ENCODE data around the gene IL18BP. TPM values are rescaled to one million over a fixed set of nuclear protein-coding genes. Genes with fewer than 3 reads are reported as not detected.

IL18BP gene
- 0.90 and 1.8 TPM in 2 replicates for total RNA-seq (2014; rRNA removed)
- polyA plus RNA-seq (2012), result 1.2 TPM

DNA sequence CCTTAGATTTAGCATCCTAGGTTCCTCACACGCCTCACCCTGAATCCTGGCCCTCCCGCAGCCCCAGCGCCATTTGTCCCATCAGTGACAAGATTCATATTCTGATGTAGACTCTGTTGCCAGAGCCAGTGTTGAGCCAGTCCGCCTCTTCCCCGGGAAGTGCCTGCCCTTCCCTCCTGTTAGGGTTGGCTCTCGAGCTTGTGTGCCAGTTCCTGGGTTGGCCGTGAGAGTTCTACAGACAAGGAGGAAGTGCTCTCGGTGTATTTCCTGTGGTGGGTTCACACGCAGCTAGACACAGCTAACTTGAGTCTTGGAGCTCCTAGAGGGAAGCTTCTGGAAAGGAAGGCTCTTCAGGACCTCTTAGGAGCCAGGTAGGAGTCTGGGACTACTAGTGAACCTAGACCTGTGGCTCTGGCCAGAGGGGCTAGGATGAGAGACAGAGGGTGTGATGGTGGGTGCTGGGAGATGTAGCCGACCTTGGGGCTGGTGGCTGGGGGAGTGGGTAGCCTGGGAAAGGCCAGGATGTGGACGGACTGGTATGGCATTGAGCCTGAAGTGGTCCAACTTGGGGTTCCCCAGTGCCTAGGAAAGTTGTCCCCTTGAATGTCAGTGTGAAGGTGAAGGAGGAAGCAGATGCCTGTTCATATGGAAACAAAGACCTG lies at the start of gene IL18BP:
TSS of gene IL18BP (plus strand) at position 261 of the 662 bp plus-strand sequence. CDS start 1,076 bp downstream, outside the sequence.
- DNase-seq (ENCODE audit: low read depth), result no peak

DNA sequence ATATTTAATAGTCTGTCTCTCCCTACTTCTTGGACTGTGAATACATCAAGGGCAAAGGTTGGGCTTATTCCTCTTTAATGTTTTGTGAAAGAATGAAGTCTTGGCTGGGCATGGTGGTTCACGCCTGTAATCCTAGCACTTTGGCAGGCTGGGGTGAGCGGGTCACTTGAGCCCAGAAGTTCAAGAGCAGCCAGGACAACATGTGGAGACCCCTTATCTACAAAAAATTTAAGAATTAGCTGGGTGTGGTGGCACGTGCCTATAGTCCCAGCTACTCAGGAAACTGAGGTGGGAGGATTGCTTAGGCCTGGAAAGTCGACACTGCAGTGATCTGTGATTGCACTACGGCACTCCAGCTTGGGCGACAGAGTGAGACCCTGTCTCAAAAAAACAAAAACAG lies 49.7 kb upstream of the IL18BP start:
- no peak for DNase-seq (ENCODE audit: low read depth)

DNA sequence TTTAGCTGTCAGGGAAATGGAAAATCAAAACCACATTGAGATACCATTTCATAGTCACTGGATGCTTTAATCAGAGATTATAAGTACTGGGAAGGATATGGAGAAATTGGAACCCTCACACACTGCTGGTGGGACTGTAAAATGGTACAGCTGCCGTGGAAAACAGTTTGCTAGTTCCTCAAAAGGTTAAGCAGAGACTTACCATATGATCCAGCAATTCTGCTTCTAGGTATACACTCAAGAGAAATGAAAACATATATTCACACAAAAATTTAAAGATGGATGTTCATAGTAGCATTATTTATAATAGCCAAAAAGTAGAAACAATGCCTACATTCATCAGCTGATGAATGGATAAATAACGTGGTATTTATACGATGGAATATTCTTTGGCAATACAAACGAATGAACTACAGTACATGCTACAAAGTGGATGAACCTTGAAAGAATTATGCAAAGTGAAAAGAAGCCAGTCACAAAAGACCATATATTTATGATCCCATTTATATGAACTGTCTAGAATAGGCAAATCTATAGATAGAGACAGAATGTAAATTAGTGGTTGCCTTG lies 46.9 kb upstream of the IL18BP start:
- DNase-seq (ENCODE audit: low read depth), result no peak

DNA sequence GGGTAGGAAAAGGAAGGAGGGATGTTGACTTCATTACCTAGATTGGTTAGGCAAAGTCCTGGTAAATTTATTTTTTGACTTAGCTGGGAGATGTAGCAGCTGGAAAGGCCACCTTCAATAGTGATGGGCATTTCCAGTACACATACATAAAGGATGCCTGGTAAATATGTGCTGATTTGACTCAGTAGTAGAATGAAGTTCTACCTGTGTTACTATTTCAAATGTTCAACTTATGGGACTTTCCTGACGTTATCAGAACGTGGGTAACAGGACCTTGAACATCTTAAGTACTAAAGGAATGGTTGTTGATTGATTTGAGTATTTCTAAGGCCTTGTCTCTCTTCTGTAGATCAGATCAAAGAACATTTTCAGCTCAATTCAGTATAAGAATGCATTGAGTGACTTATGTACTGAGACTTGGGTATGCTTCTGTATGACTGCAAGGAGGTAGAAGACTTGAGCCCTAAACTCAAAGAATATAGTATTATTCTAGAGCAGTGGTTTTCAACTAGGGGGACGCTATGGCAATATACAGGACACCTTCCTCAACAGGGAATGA lies 42.7 kb upstream of the IL18BP start:
- no peak for DNase-seq (ENCODE audit: low read depth)

DNA sequence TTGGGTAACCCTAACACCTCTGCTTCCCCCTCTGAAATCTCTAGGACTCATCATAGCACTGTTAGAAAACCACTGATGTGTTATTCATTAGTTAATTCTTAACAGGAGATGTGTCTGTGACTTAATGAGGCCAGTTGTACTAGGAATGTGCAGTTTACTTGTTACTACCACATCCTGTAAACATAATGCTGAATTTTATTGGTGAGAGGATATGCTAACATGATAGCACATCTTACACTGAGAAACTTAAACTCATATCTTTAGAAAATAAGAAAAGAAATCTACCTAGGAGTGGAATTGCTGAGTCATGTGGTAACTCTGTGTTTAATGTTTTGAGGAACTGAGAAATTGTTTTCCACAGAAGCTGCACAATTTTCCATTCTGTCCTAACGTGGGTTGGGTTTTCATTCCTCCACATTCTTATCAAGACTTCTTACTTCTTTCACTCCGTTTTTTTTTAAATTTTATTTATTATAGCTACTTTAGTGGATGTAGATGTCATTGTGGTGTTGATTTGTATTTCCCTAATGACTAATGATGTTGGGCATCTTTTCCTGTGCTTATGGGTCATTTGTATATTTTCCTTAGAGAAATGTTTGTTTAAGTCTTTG lies 36.2 kb upstream of the IL18BP start:
- peak; percentile 45 for DNase-seq (ENCODE audit: low read depth)

DNA sequence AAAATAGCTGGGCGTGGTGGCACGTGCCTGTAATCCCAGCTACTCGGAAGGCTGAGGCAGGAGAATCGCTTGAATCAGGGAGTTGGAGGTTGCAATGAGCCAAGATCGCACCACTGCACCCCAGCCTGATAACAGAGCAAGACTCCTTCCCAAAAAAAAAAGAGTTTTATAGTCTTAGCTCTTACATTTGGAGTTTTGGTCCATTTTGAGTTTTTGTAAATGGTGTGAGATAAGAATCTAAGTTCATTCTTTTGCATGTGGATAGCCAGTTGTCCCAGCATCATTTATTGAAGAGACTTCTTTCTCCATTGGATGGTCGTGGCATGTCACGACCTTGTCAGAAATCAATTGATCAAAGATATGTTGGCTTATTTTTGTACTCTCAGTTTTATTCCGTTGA lies 35.2 kb upstream of the IL18BP start:
- no peak for DNase-seq (ENCODE audit: low read depth)

DNA sequence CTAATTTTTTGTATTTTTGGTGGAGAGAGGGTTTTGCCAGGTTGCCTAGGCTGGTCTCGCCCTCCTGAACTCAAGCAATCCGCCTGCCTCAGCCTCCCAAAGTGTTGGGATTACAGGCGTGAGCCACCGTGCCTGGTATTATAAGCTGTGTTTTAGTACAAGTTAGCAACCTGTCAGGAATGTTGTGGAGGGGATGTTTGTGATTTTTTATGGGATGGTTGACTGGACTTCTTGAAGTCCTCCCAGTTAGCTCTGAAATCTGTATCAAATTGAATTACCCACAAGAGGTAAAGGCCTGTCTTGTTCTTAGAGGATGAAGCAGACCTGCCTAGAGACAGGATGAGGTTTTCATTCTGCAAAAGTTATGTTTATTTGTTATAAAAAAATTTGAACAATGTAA lies 34.1 kb upstream of the IL18BP start:
- DNase-seq (ENCODE audit: low read depth), result no peak

DNA sequence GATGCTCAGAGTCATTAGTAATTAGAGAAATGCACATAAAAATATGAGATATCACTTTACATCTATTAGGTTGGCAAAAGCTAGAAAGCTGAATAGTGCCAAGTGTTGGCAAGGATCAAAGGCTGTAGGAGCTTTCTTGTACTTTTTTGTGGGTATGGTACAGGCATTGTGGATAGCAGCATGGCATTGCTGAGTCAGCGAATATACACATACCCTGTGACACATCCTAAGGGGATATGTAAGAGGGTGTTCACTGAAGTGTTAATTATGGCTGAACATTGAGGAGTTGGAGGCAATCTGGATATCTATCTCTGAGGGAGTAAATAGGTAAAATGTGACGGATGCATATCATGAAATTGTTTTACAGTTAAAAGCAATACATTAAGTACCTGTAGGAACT lies 27.0 kb upstream of the IL18BP start:
- no peak for DNase-seq (ENCODE audit: low read depth)

DNA sequence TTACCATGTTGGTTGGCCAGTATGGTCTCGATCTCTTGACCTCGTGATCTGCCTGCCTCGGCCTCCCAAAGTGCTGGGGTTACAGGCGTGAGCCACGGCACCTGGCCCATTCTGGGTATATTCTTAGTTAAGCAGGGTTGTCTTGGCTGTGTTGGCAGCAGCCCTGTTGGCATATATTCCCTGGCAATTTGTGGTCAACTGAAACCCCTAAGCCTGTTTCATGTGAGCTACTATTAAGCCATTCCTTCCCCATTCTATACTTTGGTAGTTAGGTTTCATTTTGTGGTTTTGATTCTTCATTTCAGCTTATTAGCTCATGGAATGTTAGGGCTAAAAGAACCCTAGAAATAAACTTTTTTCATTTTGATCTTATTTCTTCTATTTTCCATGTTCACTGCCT lies 22.2 kb upstream of the IL18BP start:
- DNase-seq (ENCODE audit: low read depth), result no peak

DNA sequence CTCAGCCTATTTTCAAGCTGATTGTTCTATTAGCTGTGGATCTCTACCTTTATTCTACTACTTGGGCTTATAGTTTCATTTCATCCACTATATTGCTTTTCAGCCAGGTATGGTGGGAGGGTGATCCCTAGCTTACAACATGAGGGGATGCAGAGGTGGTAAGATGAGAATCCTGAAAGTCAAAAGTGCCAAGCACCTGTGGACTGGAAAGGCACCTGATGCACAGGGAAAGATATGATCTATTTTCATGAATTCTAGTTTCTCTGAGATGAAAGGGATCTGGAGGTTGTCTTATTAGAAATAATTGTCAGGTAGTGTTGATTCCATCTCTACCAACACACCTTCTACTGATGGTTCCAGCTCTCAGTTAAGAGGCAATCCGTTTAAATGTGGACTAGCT lies 21.6 kb upstream of the IL18BP start:
- no peak for DNase-seq (ENCODE audit: low read depth)

DNA sequence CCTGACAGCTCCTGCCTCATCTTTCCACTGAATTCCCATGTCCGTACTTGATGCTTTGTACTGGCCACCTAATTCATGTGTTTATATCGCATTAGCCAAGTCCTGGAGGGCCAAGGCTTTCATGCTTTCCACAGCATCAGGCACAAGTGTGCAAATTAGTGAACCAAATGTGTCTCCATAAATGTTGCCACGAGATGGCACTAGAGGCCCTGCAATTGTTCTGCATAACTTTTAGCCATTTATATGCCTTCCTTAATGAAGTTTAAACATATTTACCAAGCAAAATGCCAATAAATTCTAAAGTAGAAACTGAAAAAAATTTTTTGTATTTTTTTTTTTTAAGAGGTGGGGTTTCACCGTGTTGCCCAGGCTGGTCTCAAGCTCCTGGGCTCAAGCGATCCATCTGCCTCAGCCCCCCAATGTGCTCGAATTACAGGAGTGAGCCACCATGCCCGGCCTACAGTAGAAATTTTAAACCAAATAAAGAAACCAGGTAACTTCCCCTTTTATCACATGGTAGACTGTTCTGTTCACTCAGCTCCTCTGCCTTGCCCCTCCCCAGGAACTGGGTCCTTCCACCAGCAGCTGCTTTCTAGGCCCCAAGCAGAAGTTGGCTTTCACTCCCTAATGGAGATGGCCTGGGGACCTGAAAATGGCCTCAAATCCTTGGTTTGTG lies 20.8 kb upstream of the IL18BP start:
- DNase-seq (ENCODE audit: low read depth), result peak; percentile 53

DNA sequence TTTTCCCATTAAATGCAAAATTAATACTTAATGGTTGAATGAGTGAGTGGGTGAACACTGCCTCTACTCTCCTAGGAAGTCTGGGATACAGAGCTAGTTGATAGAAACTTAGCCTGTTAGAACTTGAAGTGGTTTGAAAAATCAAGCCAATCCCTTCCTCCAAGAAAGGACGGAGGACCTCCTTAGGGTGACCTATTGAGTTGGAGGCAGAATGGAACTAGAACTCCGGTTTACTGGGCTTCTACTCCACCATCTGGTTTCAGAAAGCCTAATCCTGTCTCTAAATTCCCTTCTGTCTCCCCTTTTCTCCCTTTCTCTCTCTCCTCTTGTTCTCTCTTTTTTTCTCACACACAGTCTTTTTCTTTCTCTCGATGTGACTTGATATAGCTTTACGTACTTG lies 19.6 kb upstream of the IL18BP start:
- DNase-seq (ENCODE audit: low read depth), result no peak

DNA sequence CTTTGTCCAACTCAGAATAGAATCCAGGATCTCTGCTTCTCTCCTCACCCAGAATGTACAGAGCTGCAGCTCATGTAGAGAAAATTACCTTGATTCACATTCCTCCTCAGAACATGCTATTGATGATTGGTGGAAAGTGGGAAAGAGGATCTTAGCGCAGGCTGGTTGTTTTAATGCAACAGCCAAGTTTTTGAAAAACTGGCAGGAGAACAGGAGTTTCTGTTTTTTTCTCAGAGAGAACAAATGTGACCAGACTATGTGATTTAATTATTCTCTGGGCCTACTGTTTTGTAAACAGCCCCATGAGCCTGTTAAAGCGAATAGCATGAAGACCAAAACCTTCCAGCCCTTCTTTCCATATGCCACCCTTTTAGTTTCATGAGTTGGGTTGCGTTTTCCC lies 19.1 kb upstream of the IL18BP start:
- no peak for DNase-seq (ENCODE audit: low read depth)

DNA sequence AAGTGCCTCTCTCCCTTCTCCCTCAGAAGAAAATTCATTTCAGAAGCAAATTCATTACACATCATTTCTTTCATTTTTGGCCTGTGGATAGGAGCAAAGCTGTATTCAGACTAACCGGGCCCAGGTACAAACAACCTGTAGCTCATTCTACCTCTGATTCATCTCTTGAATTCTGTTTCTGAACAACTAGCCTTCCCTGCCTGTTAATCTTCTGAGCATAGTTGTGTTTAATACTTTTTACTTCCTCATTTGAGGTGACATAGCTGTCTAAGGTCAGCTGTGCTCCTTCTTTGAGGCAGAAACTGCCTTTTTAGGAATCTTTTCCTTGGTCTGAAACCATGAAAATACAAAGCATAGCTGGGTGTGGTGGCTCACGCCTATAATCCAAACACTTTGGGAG lies 12.6 kb upstream of the IL18BP start:
- DNase-seq (ENCODE audit: low read depth), result no peak

DNA sequence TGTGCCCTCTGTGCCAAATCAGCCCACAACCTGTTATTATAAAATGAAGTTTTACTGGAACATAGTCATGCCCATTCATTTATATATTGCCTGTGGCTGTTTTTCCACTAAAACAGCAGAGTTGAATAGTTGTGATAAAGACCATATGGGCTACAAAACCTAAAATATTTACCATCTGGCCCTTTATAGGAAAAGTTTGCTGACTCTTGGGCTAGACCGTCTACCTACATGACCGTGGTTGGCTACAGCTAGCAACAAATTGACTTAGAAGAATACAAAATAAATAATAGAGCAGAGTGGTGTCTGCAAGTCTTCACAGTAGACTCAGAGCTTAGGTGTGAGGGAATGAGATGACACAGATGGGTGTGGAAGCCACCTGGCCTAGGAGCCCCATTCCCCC lies 11.2 kb upstream of the IL18BP start:
- no peak for DNase-seq (ENCODE audit: low read depth)

DNA sequence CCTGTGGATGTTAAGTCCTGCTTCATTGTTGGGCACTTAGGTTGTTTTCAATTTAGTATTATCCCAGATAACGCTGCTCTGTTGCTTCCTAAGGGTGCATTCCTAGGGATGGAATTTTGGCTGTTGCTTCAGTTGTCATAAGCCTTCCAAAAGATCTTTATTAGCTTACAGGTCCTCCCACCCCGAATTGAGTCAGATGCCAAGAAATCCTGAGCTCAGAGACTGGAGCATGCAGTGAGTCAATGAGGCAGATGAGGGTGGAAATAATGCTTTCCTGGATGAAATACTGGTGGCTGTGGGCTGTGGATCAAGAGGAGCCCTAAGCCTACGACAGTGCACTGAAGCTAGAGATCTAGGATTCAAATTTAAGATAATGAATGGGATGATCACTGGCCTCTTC lies 10.7 kb upstream of the IL18BP start:
- DNase-seq (ENCODE audit: low read depth), result peak; percentile 40

DNA sequence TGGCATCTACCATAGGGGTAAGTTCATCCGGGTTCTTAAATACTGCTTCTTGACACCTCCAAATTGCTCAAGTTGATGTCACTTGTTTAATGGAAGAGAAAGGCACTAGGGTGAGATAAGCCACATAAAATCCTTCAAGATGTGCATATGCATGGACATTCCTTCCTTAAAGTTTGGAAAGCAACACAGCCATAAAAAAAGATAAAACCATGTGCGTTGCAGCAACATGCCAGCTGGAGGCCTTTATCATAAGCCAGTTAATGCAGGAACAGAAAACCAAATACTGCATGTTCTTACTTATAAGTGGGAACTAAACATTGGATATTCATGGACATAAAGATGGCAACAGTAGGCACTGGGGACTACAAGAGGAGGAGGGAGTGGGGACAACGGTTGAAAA lies 8.0 kb upstream of the IL18BP start:
- DNase-seq (ENCODE audit: low read depth), result no peak

DNA sequence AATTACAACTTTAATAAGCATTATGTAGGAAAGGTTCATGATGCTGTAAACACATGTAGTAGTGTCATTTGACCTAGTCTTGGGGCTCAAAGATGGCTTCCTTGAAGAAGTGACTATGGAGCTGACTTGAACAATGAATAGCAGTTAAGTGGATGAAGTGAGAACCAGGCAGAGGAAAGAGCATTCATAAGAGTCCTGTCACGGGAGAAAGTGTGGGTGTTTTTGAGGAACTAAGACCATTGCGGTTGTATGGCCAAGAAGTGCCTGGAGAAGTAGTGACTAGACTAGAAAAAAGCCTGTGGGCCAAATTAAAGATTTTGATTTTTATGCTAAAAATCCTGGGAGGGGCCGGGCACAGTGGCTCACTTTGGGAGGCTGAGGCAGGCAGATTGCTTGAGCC lies 7.2 kb upstream of the IL18BP start:
- no peak for DNase-seq (ENCODE audit: low read depth)

DNA sequence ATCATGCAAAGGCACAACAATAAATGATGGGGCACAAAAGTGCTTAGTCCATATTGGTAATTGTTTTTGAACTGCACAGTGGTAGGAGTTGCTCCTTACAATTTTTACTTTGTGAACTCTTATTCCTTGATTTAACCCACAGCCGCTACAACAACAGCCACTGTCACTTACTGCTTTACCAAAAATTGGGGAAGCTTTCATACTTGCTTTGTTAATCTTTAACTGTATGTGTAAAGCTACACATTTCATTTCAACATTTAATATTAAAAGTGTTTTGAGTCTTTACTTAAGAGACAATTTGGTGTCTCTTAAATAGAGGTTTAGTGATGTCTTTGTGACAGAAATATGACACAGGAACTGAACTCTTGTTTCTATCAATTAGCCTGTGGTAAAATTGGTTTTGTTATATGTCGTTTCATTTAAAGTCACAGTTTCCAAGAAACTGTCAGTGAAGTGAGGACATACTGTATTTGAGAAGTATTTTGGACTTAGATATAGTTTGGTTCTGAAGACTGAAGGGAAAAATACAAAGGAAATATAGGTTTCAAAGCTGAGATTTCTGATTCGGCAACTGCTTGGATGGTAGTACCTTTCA lies 6.5 kb upstream of the IL18BP start:
- no peak for DNase-seq (ENCODE audit: low read depth)

DNA sequence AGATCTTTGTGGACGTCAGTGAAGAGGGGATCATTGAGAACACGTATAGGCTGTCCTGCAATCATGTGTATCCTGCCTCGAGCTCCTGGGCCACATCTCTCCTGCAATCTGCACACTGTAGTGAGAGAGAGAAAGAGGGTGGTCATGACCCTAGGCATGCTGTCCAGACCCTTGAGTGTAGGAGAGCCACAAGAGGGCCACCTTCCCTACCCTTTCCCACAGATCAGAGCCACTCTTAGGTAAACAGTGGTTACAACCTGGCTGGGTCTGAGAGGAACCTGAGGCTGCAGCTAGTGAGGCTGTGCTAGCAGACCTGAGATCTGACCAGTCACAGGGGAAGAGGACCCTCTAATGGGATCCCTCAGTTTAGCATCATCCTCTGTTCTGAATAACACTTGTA lies 3.9 kb upstream of the IL18BP start:
- DNase-seq (ENCODE audit: low read depth), result no peak

DNA sequence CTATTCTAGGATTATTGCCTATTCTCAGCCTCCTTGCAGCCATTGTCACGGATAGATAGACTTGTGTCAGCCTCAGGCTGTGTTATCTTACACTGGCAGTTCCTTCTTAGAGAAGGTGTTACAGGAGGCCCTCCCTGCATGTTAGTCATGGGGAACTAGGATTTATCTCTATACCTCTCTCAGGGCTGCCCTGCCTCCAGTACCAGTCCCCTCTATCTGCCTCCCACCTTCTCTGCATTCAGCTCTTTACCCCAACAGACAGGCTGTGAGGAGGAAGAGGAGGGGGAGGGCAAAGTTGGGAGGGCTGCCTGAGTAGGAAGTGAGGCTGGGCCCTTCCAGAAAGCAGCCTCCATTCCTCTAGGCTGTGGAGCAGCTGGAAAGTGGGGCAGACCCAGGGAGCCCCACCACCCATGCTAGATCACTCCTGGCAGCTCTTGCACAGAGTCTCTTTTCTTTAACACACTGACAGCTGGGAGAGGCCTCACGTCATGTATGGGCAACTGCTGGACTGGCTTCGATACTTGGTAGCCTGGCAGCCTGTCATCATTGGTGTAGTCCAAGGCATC lies 2.9 kb upstream of the IL18BP start:
- DNase-seq (ENCODE audit: low read depth), result no peak

DNA sequence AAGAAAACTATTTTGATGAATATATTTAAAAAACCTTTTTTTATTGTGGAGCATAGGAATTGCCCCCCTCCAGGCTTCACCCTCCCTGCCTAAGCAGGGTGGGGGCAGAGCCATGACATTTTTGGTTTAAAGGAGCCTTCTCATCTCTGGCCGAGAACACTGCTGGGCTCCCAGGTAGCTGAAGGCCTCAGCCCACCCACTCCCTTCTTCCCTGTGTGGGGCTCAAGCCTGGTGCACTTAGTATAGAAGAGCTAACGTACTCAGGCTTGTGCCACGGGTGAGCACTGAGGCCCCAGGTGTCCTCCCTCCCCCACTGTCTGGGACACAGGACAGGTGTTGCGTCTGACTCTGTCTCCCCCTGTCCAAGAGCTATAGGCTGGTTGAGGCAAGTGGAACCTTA lies 2.2 kb upstream of the IL18BP start:
- no peak for DNase-seq (ENCODE audit: low read depth)
